A549 (cell line): ENCODE data around the gene WDR45B.

Source experiments
- CHD2 ChIP-seq: fragments of 150-350 bp; IDR thresholded peaks from 2 replicates; pipeline ENCODE4 v1.6.1; 2014; ENCODE audit warnings: low read length; ENCODE audit not compliant: partially characterized antibody
- CTCF ChIP-seq: fragments of >200 bp; sonication (Bioruptor Twin); formaldehyde crosslinking; IDR thresholded peaks from 3 replicates; pipeline ENCODE4 v1.5.1; 2016
- EP300 ChIP-seq, 2 experiments: fragments of >200 bp; sonication (Bioruptor Twin); formaldehyde crosslinking; IDR thresholded peaks; 2 replicates in 1 of 2; 3 replicates in 1 of 2; pipeline ENCODE4 v1.6.1; 2016 to 2017
- HDAC2 ChIP-seq: fragments of 200-600 bp; sonication (generic); IDR thresholded peaks from 2 replicates; pipeline ENCODE4 v1.6.1; 2016
- KDM5A ChIP-seq: fragments of 200-600 bp; sonication (generic); IDR thresholded peaks from 2 replicates; pipeline ENCODE4 v1.6.1; 2016; ENCODE audit warnings: antibody characterized with exemption, mild to moderate bottlenecking
- MAFK ChIP-seq: fragments of 450-650 bp; IDR thresholded peaks from 2 replicates; pipeline ENCODE4 v1.6.1; 2014; ENCODE audit not compliant: partially characterized antibody
- POLR2A ChIP-seq: IDR thresholded peaks from 2 replicates; pipeline ENCODE4 v1.6.1; 2012; ENCODE audit warnings: mild to moderate bottlenecking, low read length
- RCOR1 ChIP-seq: fragments of 150-350 bp; IDR thresholded peaks from 2 replicates; pipeline ENCODE4 v1.6.1; 2014; ENCODE audit warnings: antibody characterized with exemption, low read length, low read depth
- RFX5 ChIP-seq: fragments of 450-650 bp; IDR thresholded peaks from 2 replicates; pipeline ENCODE4 v1.7.1; 2014; ENCODE audit warnings: antibody characterized with exemption, mild to moderate bottlenecking, moderate library complexity
- SMC3 ChIP-seq: fragments of >200 bp; sonication (Bioruptor Twin); formaldehyde crosslinking; IDR thresholded peaks from 3 replicates; pipeline ENCODE4 v1.6.1; 2018; ENCODE audit warnings: inconsistent platforms
- TF ChIP-seq, protein P1 (sequence below): fragments of 200-600 bp; sonication (generic); IDR thresholded peaks from 2 replicates; pipeline ENCODE4 v1.6.1; 2016; ENCODE audit warnings: antibody characterized with exemption, mild to moderate bottlenecking, moderate library complexity
- TF ChIP-seq, protein P2 (sequence below): fragments of 450-650 bp; IDR thresholded peaks from 2 replicates; pipeline ENCODE4 v1.6.1; 2014; ENCODE audit warnings: antibody characterized with exemption

- TF ChIP-seq CTCF (no peak), CHD2 (no peak), EP300 (IDR thresholded peaks at IDR 0.05) (no peak), RCOR1 (no peak), SMC3 (no peak), MAFK (no peak), KDM5A (no peak), HDAC2 (no peak), POLR2A (no peak), RFX5 (no peak)
- TF ChIP-seq, protein P1, sequence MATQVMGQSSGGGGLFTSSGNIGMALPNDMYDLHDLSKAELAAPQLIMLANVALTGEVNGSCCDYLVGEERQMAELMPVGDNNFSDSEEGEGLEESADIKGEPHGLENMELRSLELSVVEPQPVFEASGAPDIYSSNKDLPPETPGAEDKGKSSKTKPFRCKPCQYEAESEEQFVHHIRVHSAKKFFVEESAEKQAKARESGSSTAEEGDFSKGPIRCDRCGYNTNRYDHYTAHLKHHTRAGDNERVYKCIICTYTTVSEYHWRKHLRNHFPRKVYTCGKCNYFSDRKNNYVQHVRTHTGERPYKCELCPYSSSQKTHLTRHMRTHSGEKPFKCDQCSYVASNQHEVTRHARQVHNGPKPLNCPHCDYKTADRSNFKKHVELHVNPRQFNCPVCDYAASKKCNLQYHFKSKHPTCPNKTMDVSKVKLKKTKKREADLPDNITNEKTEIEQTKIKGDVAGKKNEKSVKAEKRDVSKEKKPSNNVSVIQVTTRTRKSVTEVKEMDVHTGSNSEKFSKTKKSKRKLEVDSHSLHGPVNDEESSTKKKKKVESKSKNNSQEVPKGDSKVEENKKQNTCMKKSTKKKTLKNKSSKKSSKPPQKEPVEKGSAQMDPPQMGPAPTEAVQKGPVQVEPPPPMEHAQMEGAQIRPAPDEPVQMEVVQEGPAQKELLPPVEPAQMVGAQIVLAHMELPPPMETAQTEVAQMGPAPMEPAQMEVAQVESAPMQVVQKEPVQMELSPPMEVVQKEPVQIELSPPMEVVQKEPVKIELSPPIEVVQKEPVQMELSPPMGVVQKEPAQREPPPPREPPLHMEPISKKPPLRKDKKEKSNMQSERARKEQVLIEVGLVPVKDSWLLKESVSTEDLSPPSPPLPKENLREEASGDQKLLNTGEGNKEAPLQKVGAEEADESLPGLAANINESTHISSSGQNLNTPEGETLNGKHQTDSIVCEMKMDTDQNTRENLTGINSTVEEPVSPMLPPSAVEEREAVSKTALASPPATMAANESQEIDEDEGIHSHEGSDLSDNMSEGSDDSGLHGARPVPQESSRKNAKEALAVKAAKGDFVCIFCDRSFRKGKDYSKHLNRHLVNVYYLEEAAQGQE = no peak
- TF ChIP-seq, protein P2, sequence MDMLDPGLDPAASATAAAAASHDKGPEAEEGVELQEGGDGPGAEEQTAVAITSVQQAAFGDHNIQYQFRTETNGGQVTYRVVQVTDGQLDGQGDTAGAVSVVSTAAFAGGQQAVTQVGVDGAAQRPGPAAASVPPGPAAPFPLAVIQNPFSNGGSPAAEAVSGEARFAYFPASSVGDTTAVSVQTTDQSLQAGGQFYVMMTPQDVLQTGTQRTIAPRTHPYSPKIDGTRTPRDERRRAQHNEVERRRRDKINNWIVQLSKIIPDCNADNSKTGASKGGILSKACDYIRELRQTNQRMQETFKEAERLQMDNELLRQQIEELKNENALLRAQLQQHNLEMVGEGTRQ = no peak
Measured at GRCh38 chr17:82592289-82592766, 55.9 kb downstream of the WDR45B start.
